CD4-positive, alpha-beta T cell treated with Interferon alpha-2 for 1 hour (primary cell): ENCODE measurements around the gene TUBD1.

Source experiments
- DNase-seq, 2 donors: peaks; one replicate each; pipeline ENCODE4 v3.0.0-alpha.2; 2020 to 2022

Gene TUBD1

DNA sequence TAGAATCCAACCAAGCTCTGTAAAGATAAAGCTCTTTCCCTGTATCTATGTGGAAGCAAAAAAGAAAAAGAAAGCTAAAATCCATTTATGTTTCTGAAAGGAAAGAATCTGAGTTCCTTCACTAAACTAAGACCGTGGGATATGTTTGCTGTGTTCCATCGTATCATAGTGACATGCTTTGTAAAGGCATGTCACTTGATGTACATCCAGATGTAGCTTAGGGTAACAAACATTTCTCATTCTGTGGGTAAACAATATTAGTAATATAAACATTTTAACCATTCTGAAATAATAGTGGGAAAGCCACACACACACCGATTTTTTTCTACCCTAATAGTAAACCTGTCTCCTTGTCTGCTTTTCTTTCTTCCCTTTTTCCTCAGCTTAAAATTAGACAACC lies 78.1 kb downstream of the TUBD1 start:
- no peak for DNase-seq

DNA sequence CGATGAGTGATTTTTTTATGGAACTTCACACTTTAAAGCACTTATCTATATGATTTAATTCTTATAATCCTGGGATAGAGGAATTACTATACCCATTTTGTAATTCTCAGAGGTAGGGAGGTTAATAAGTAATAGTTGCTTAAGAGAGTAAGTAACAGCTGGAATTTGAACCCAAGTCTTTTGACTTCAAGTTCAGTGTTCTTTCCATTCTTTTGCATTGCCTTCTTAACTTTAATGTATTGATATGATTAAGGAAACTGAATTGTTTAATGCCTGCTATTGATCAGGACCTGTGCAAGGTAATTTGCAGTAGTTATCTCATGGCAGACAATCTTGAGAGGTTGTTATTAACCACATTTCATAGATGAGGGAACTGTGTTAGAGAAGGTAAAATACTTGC lies 78.5 kb downstream of the TUBD1 start:
- no peak for DNase-seq

DNA sequence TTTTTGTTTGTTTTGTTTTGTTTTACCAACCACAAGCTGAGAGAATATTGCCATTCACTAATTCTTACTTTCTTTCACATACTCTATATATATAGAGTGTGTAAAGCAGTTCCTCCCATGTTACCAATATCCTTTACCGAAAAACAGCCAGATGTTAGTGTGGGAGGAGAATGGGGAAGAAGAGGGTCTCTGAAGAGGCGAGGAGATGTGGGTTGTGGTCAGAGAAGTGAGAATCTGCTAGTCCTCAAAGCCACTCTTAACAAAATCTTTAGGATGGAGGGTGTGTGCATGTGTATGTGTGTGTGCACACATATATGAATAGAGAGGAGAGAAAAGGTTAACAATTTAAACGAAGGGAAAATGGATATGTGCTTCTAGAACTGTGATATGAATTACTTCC lies 80.6 kb downstream of the TUBD1 start:
- no peak for DNase-seq

DNA sequence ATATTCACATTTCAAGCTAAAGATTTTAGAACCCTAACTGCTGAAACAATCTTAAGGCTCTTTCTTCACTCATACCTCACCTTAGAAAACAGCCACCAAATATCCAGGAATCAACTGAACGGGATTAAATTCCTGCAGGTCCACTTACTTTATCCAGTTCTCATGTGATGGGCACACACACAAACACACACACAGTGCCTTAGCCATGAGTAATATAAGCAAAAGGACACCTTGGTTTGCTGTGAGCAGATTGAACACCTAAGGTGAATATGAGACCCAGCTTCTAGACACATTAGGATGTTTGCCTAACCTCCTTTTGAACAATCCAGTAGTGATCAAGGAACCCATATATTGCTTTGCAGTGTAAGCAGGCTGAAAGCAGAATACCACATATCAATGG lies 81.5 kb downstream of the TUBD1 start:
- no peak for DNase-seq

DNA sequence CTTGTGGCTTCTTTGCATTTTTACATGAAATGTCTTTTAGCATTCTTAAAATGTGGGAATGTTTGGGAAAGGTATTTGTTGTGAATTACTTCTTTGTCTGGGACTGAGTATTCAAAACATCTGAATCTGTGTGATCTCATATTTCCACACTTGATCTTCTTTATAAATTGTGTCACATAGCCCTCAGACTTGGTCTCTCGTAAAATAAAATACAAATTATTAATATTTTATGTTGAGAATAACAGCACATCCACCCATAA lies 81.9 kb downstream of the TUBD1 start:
- no peak for DNase-seq
